CD14-positive monocyte (primary cell): ENCODE data around the gene VCAN. TPM values are rescaled to one million over a fixed set of nuclear protein-coding genes. Genes with fewer than 3 reads are reported as not detected.

ENCODE experiments used
- DNase-seq, 3 donors: peaks; one replicate each; pipeline ENCODE4 v3.0.0-alpha.2; 2011 to 2022
- H2AFZ ChIP-seq: 2 replicates; pipeline ENCODE4 v1.6.0; 2012; ENCODE audit warnings: mild to moderate bottlenecking, low read depth, low read length, inconsistent platforms; ENCODE audit not compliant: insufficient read depth, poor library complexity, severe bottlenecking
- H3K27ac ChIP-seq, 2 donors: 1 replicate in 1 of 2; 2 replicates in 1 of 2; pipeline ENCODE4 v1.5.1; 2012 to 2013; ENCODE audit warnings: low read length in 2 of 2, control low read depth in 1 of 2, inconsistent platforms in 1 of 2, low read depth in 1 of 2, mild to moderate bottlenecking in 1 of 2
- H3K27me3 ChIP-seq, 2 donors: one replicate each; pipeline versions ENCODE4 v1.6.0 to v1.6.1; 2011 to 2013; ENCODE audit warnings: low read length in 2 of 2; ENCODE audit not compliant: control insufficient read depth in 2 of 2, insufficient read depth in 2 of 2
- H3K36me3 ChIP-seq, 2 donors: replicated peaks in 1 of 2; 1 replicate in 1 of 2; 2 replicates in 1 of 2; pipeline versions ENCODE4 v1.5.1 to v1.6.1; 2012 to 2013; ENCODE audit warnings: low read length in 2 of 2, control low read depth in 1 of 2, inconsistent platforms in 1 of 2, mild to moderate bottlenecking in 1 of 2; ENCODE audit not compliant: insufficient read depth in 2 of 2, control insufficient read depth in 1 of 2
- H3K4me1 ChIP-seq, 2 donors: 1 replicate in 1 of 2; 2 replicates in 1 of 2; pipeline versions ENCODE4 v1.5.1 to v1.6.1; 2012 to 2013; ENCODE audit warnings: low read length in 2 of 2, control low read depth in 1 of 2, inconsistent platforms in 1 of 2, mild to moderate bottlenecking in 1 of 2, moderate library complexity in 1 of 2; ENCODE audit not compliant: insufficient read depth in 2 of 2, control insufficient read depth in 1 of 2
- H3K4me2 ChIP-seq: replicated peaks from 2 replicates; pipeline ENCODE3; 2012; ENCODE audit warnings: low read length, moderate library complexity, mild to moderate bottlenecking; ENCODE audit not compliant: poor library complexity, severe bottlenecking; ENCODE audit errors: extremely low read depth
- H3K4me3 ChIP-seq, 3 experiments: fragments of 200-600 bp in 1 of 3; sonication (generic) in 1 of 3; replicated peaks in 1 of 3; 1 replicate in 2 of 3; 2 replicates in 1 of 3; pipeline ENCODE4 v1.5.1; 2011 to 2013; ENCODE audit warnings: low read length in 3 of 3, mild to moderate bottlenecking in 3 of 3, control low read depth in 2 of 3, low read depth in 2 of 3, inconsistent platforms in 1 of 3, moderate library complexity in 1 of 3
- H3K79me2 ChIP-seq: 2 replicates; pipeline ENCODE4 v1.6.0; 2012; ENCODE audit warnings: mild to moderate bottlenecking, control low read depth, inconsistent platforms, low read length, moderate library complexity; ENCODE audit not compliant: insufficient read depth
- H3K9ac ChIP-seq: 2 replicates; pipeline ENCODE4 v1.6.0; 2017; ENCODE audit warnings: low read length, mild to moderate bottlenecking; ENCODE audit not compliant: insufficient read depth, poor library complexity, severe bottlenecking
- H3K9me3 ChIP-seq, 2 donors: replicated peaks in 1 of 2; 1 replicate in 1 of 2; 2 replicates in 1 of 2; pipeline versions ENCODE4 v1.5.1 to v1.6.1; 2012 to 2013; ENCODE audit warnings: low read length in 2 of 2, control low read depth in 1 of 2; ENCODE audit not compliant: control insufficient read depth in 1 of 2, insufficient read depth in 1 of 2
- H4K20me1 ChIP-seq: 2 replicates; pipeline ENCODE4 v1.6.0; 2012; ENCODE audit warnings: mild to moderate bottlenecking, low read length, control low read depth, moderate library complexity; ENCODE audit not compliant: insufficient read depth
- H3K27ac Mint-ChIP-seq, 7 donors: one replicate each; pipeline ENCODE4 v1.8.0; 2020; ENCODE audit warnings: mild to moderate bottlenecking in 7 of 7, mixed read lengths in 7 of 7, moderate library complexity in 6 of 7, inconsistent platforms in 2 of 7
- H3K27me3 Mint-ChIP-seq, 3 donors: one replicate each; pipeline ENCODE4 v1.8.0; 2021 to 2022; ENCODE audit warnings: low read depth in 3 of 3, mild to moderate bottlenecking in 3 of 3, mixed read lengths in 3 of 3, moderate library complexity in 3 of 3, inconsistent platforms in 1 of 3
- H3K36me3 Mint-ChIP-seq, 2 donors: one replicate each; pipeline ENCODE4 v1.8.0; 2020; ENCODE audit warnings: mixed read lengths in 2 of 2, inconsistent platforms in 1 of 2, mild to moderate bottlenecking in 1 of 2
- H3K4me1 Mint-ChIP-seq: one replicate; pipeline ENCODE4 v1.8.0; 2020; ENCODE audit warnings: mild to moderate bottlenecking, mixed read lengths
- H3K4me3 Mint-ChIP-seq, 2 donors: one replicate each; pipeline ENCODE4 v1.8.0; 2020; ENCODE audit warnings: mild to moderate bottlenecking in 2 of 2, mixed read lengths in 2 of 2, moderate library complexity in 1 of 2
- H3K9me3 Mint-ChIP-seq, 7 donors: one replicate each; pipeline ENCODE4 v1.8.0; 2020 to 2022; ENCODE audit warnings: mixed read lengths in 7 of 7, mild to moderate bottlenecking in 6 of 7, moderate library complexity in 6 of 7, inconsistent platforms in 2 of 7
- CTCF ChIP-seq: fragments of 200-600 bp; IDR thresholded peaks from one replicate; pipeline ENCODE4 v1.8.0; 2022; ENCODE audit warnings: antibody characterized with exemption, mild to moderate bottlenecking
- WGBS: methylation state at CpG from one replicate; pipeline ENCODE4 v1.1.5; 2013; ENCODE audit warnings: missing lambda C conversion rate; ENCODE audit not compliant: insufficient coverage; 5-methylcytosine and 5-hydroxymethylcytosine counted together
- intact Hi-C, 2 donors: fragments of 100-400 bp; cut with micrococcal nuclease; formaldehyde crosslinking; loops; one replicate each; pipeline versions ENCODE4 v1.15.0 to v1.15.1; 2023
- polyA plus RNA-seq, 3 donors: library from polyadenylated mRNA; depleted of rRNA in 1 of 3; unstranded in 2 of 3; stranded (reverse) in 1 of 3; fragments of 300-500 nt in 2 of 3; fragments of >200 nt in 1 of 3; fragmentation: Illumina TruSeq in 2 of 3; gene quantifications; 1 replicate in 2 of 3; 2 replicates in 1 of 3; pipeline ENCODE4 v1.2.3, GENCODE V29; 2012 to 2021

VCAN gene
- polyA plus RNA-seq, 3 donors, result 417 to 844 (median 630) TPM

GRCh38 chr5:83469075-83469474, 2.5 kb upstream of the VCAN start:
- no peaks in the 10 kb centered on the region for H3K36me3 ChIP-seq
- H3K4me2 ChIP-seq, result no peak overlapping the region
- DNase-seq, result no peak
- H3K4me3 Mint-ChIP-seq, result peak overlapping the region in 1 of 2 donors; percentile 74
- peaks cover 10 to 18% of the 10 kb centered on the region in 2 donors for H3K4me1 ChIP-seq
- peaks cover 23 to 24% of the 10 kb centered on the region in 2 donors for H3K36me3 Mint-ChIP-seq
- H3K27me3 ChIP-seq, result peaks cover 29 to 47% of the 10 kb centered on the region in 2 donors
- TF ChIP-seq CTCF, result no peak
- intact Hi-C loops, result no loop called here
- H3K9me3 Mint-ChIP-seq, result peaks cover 0 to 18% (median 5%) of the 10 kb centered on the region in 7 donors
- H3K27me3 Mint-ChIP-seq, result peaks cover 33 to 37% (median 34%) of the 10 kb centered on the region in 3 donors
- no peak overlapping the region for H3K4me3 ChIP-seq
- no peak overlapping the region for H3K27ac Mint-ChIP-seq
- no peak overlapping the region for H3K9ac ChIP-seq
- no peak overlapping the region for H3K27ac ChIP-seq
- peaks cover 34% of the 10 kb centered on the region for H3K79me2 ChIP-seq
- H3K9me3 ChIP-seq, result no peaks in the 10 kb centered on the region
- H2AFZ ChIP-seq, result no peak overlapping the region
- H3K4me1 Mint-ChIP-seq, result peaks cover 42% of the 10 kb centered on the region
- H4K20me1 ChIP-seq, result peaks cover 25% of the 10 kb centered on the region

- Histone ChIP-seq H3K9ac (peak overlapping the region; percentile 88), H3K4me3 (peak overlapping the region; percentile 78 to 95 (median 81)), H3K9me3 (no peaks in the 10 kb centered on the region), H3K27ac (peak overlapping the region; percentile 85 to 91), H3K79me2 (peaks cover 51% of the 10 kb centered on the region), H4K20me1 (peaks cover 42% of the 10 kb centered on the region), H3K4me2 (peak overlapping the region; percentile 89), H2AFZ (peak overlapping the region; percentile 73), H3K27me3 (peaks cover 28 to 38% of the 10 kb centered on the region in 2 donors), H3K36me3 (peaks cover 10 to 11% of the 10 kb centered on the region in 2 donors), H3K4me1 (peaks cover 23 to 35% of the 10 kb centered on the region in 2 donors)
- Mint-ChIP-seq H3K36me3 (peaks cover 34 to 40% of the 10 kb centered on the region in 2 donors), H3K4me1 (peaks cover 52% of the 10 kb centered on the region), H3K27ac (peak overlapping the region; percentile 93 to 99 (median 98)), H3K9me3 (peaks cover 0 to 15% (median 5%) of the 10 kb centered on the region in 7 donors), H3K27me3 (peaks cover 28 to 32% (median 28%) of the 10 kb centered on the region in 3 donors), H3K4me3 (peak overlapping the region; percentile 100)
- no peak for TF ChIP-seq CTCF
- DNase-seq, result peak; percentile 32 to 50 (median 46)
- 2% methylated on average over 5 of the region's 15 CpGs for WGBS
- intact Hi-C loops, result loop anchor here (5.0 to 10.0 kb wide), 4 partner anchors 166 to 1118 kb away; partner anchors contain the start of genes TMEM167A (in 2 of the 2) and XRCC4 (in 2 of the 2)
Measured at GRCh38 chr5:83470526-83471404, 779 bp upstream of the VCAN start.
